HCT116 (cell line): ENCODE data around the gene SRCIN1. TPM values are rescaled to one million over a fixed set of nuclear protein-coding genes. Genes with fewer than 3 reads are reported as not detected.
"Not testable (repeated sequence)": the region's sequence is repeated elsewhere in the genome, so short reads cannot be mapped to it uniquely, and the experiment has no call there.

ENCODE experiments used
- ATAC-seq: fragments of 200-7000 bp; cut with Tn5 transposase; 2 replicates; pipeline ENCODE4 v1.9.1; 2020; ENCODE audit warnings: mild to moderate bottlenecking, moderate library complexity
- BruUV-seq: library from RNA; stranded (reverse); fragments of 400-500 nt; replicated peaks from 2 replicates; lab custom pipeline; 2021; lab: Mats Ljungman, UMichigan
- CTCF ChIA-PET: fragments of 300-600 bp; sonication (Branson Sonifier 250); formaldehyde crosslinking; loops from one replicate; lab custom pipeline; 2021; ENCODE audit warnings: antibody characterized with exemption; lab: Charles Lee
- POLR2A ChIA-PET: fragments of 300-600, 350-600 bp; sonication (Branson Sonifier 250); formaldehyde crosslinking; loops from one replicate; lab custom pipeline; 2021; ENCODE audit warnings: antibody characterized with exemption; lab: Charles Lee
- RAD21 ChIA-PET, 2 experiments: fragments of 300-600 bp; sonication (Branson Sonifier 250); formaldehyde crosslinking; loops; one replicate each; lab custom pipeline; 2023; ENCODE audit warnings: low total read pairs in 2 of 2; ENCODE audit not compliant: uncharacterized antibody in 2 of 2, unreplicated experiment in 2 of 2, low non-redundant PET in 1 of 2; lab: Charles Lee
- DNase-seq: peaks from one replicate; pipeline ENCODE4 v3.0.0-alpha.2; 2010; ENCODE audit warnings: low read depth, low spot score
- H2AFZ ChIP-seq: fragments of 200-600 bp; shearing (Covaris generic), sonication (generic); 2 replicates; pipeline ENCODE4 v1.6.1; 2017; ENCODE audit warnings: low read depth, mixed run types, mixed read lengths, antibody characterized with exemption, low read length; ENCODE audit not compliant: poor library complexity, severe bottlenecking
- H3K27ac ChIP-seq: 2 replicates; pipeline ENCODE4 v1.5.1; 2012; ENCODE audit warnings: low read depth, low read length
- H3K27me3 ChIP-seq: fragments of 200-600 bp; sonication (generic); 2 replicates; pipeline ENCODE4 v1.6.1; 2016; ENCODE audit warnings: mixed run types, low read length, mixed read lengths; ENCODE audit not compliant: insufficient read depth
- H3K36me3 ChIP-seq, 2 experiments: fragments of 200-500 bp in 1 of 2; fragments of 200-600 bp in 1 of 2; sonication (Bioruptor generic) in 1 of 2; sonication (generic) in 1 of 2; 2 replicates each; pipeline versions ENCODE4 v1.5.1 to v1.6.1; 2014 to 2016; ENCODE audit warnings: low read length in 2 of 2, inconsistent platforms in 1 of 2, mixed read lengths in 1 of 2, mixed run types in 1 of 2; ENCODE audit not compliant: insufficient read depth in 2 of 2, control insufficient read depth in 1 of 2
- H3K4me1 ChIP-seq, 2 experiments: fragments of 200-600 bp in 1 of 2; sonication (generic) in 1 of 2; 2 replicates each; pipeline versions ENCODE4 v1.5.1 to v1.6.1; 2012 to 2017; ENCODE audit warnings: low read length in 2 of 2, inconsistent platforms in 1 of 2, mild to moderate bottlenecking in 1 of 2, mixed read lengths in 1 of 2, mixed run types in 1 of 2, moderate library complexity in 1 of 2; ENCODE audit not compliant: insufficient read depth in 2 of 2, control insufficient read depth in 1 of 2
- H3K4me2 ChIP-seq: fragments of 200-600 bp; sonication (generic); 2 replicates; pipeline ENCODE4 v1.6.1; 2017; ENCODE audit warnings: mixed run types, low read length, mixed read lengths
- H3K4me3 ChIP-seq, 2 experiments: fragments of 200-600 bp in 1 of 2; sonication (generic) in 1 of 2; replicated peaks in 1 of 2; 2 replicates each; pipeline ENCODE4 v1.5.1; 2011 to 2016; ENCODE audit warnings: low read length in 2 of 2, control low read depth in 1 of 2, low read depth in 1 of 2, mild to moderate bottlenecking in 1 of 2, mixed read lengths in 1 of 2, mixed run types in 1 of 2
- H3K79me2 ChIP-seq: fragments of 200-600 bp; sonication (generic); 2 replicates; pipeline ENCODE4 v1.6.1; 2017; ENCODE audit warnings: mild to moderate bottlenecking, mixed run types, low read length, moderate library complexity, mixed read lengths; ENCODE audit not compliant: insufficient read depth
- H3K9ac ChIP-seq: fragments of 200-600 bp; sonication (generic); 2 replicates; pipeline ENCODE4 v1.6.1; 2016; ENCODE audit warnings: low read length, mixed read lengths
- H3K9me2 ChIP-seq: fragments of 200-600 bp; sonication (generic), shearing (Covaris generic); 2 replicates; pipeline ENCODE4 v1.6.1; 2017; ENCODE audit warnings: mixed run types, mild to moderate bottlenecking, moderate library complexity; ENCODE audit not compliant: insufficient read depth
- H3K9me3 ChIP-seq, 2 experiments: fragments of 200-500 bp in 1 of 2; fragments of 200-600 bp in 1 of 2; sonication (Bioruptor generic) in 1 of 2; sonication (generic) in 1 of 2; 2 replicates each; pipeline ENCODE4 v1.6.1; 2014 to 2017; ENCODE audit warnings: low read length in 2 of 2, mixed read lengths in 2 of 2, inconsistent platforms in 1 of 2, low read depth in 1 of 2, mild to moderate bottlenecking in 1 of 2, mixed run types in 1 of 2, moderate library complexity in 1 of 2; ENCODE audit not compliant: control insufficient read depth in 1 of 2, insufficient read depth in 1 of 2
- H4K20me1 ChIP-seq: fragments of 200-600 bp; sonication (generic), shearing (Covaris generic); 2 replicates; pipeline ENCODE4 v1.6.1; 2017; ENCODE audit warnings: mixed run types, mild to moderate bottlenecking, moderate library complexity; ENCODE audit not compliant: insufficient read depth
- SP1 ChIP-seq: IDR thresholded peaks from 2 replicates; pipeline ENCODE4 v1.6.1; 2012; ENCODE audit warnings: low read depth
- SRF ChIP-seq: IDR thresholded peaks from 2 replicates; pipeline ENCODE4 v1.6.1; 2012; ENCODE audit warnings: low read depth
- YY1 ChIP-seq: IDR thresholded peaks from 2 replicates; pipeline ENCODE4 v1.6.1; 2011; ENCODE audit warnings: low read length, low read depth, moderate library complexity, mild to moderate bottlenecking; ENCODE audit not compliant: insufficient replicate concordance; ENCODE audit errors: extremely low read depth
- ZNF274 ChIP-seq: fragments of 200-500 bp; sonication (Bioruptor generic); IDR thresholded peaks from 2 replicates; pipeline ENCODE4 v1.6.1; 2014; ENCODE audit warnings: mild to moderate bottlenecking, low read depth, low read length, inconsistent platforms
- intact Hi-C: fragments of 100-400 bp; cut with micrococcal nuclease; formaldehyde crosslinking; loops from 2 replicates; pipeline ENCODE4 v1.10.0; 2022
- total RNA-seq: library from RNA; stranded (reverse); gene quantifications from one replicate; pipeline ENCODE4 v1.2.1, GENCODE V29; 2021; ENCODE audit not compliant: unreplicated experiment
- TF ChIP-seq, protein P1 (sequence below): IDR thresholded peaks from 2 replicates; pipeline ENCODE4 v1.6.1; 2012

Gene SRCIN1
- total RNA-seq, 1 experiment from 2014 or later, result 10.5 TPM

DNA sequence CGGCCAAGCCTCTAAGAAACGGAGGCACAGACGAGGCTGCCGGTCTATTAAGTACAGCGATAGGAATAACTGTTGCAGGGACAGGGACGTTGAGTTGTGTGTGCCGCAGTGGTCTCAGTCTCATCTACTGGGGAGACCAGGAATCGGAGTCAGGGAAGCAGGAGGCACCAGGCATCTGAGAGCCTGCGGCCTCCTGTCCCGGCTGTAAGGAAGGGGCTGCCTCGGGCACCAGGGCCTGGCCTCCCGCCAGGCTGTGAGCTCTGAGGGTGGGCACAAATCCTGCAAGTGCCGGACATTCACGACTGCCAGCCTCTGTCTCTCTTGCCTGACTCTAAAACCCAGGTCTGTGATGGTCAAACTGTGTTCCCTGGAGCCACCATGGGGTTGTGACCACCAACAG lies 101.5 kb downstream of the SRCIN1 start (continued):
- TF ChIP-seq YY1 (no peak), SP1 (no peak), ZNF274 (no peak), SRF (no peak)
- TF ChIP-seq, protein P1, sequence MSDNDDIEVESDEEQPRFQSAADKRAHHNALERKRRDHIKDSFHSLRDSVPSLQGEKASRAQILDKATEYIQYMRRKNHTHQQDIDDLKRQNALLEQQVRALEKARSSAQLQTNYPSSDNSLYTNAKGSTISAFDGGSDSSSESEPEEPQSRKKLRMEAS, result no peak

DNA sequence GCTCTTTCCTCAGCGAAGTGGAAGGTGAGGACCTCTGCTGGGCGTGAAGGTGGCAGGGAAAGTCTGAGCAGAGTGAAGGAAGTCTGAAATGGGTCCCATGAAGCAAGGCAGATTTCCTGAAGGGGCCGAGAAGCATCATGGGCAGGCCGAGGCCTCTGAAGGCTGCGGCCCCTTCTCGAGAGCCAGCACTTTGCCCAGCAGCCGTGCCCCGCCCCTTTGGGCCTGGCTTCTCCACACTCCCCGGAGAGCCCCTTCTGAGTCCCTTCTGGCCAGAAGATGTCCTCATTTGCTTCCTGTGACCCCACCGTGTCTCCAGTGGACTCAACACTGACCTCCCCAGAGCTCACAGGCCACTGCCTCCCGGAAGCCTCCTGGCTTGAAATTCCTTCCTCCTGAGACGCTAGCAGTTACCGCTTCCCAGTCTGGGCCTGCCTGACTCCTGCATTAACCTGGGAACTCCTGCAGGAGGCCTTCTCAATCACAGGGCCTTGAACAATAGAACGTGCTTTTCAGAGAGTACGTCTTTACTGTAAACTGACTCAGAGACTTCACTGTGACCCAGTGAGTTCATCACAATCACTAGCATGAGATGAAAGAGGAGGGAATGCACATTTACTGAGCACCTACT lies 102.4 kb downstream of the SRCIN1 start:
- POLR2A ChIA-PET, H3K4me2 ChIP-seq, H3K4me3 ChIP-seq, H3K9me3 ChIP-seq, H4K20me1 ChIP-seq, H3K9me2 ChIP-seq, H3K36me3 ChIP-seq, H2AFZ ChIP-seq, H3K79me2 ChIP-seq, H3K9ac ChIP-seq, ATAC-seq, H3K4me1 ChIP-seq, RAD21 ChIA-PET, BruUV-seq, CTCF ChIA-PET, H3K27ac ChIP-seq, H3K27me3 ChIP-seq, intact Hi-C loops, DNase-seq: not testable (repeated sequence)

GRCh38 chr17:38501718-38502117 lies 104.0 kb downstream of the SRCIN1 start:
- H3K4me2 ChIP-seq, H3K9me2 ChIP-seq, H3K79me2 ChIP-seq, DNase-seq, H3K4me3 ChIP-seq, CTCF ChIA-PET, H3K9ac ChIP-seq, H3K9me3 ChIP-seq, H2AFZ ChIP-seq, intact Hi-C loops, ATAC-seq, H3K27ac ChIP-seq, BruUV-seq, H3K4me1 ChIP-seq, H3K27me3 ChIP-seq, POLR2A ChIA-PET, H3K36me3 ChIP-seq, H4K20me1 ChIP-seq, RAD21 ChIA-PET: not testable (repeated sequence)

DNA sequence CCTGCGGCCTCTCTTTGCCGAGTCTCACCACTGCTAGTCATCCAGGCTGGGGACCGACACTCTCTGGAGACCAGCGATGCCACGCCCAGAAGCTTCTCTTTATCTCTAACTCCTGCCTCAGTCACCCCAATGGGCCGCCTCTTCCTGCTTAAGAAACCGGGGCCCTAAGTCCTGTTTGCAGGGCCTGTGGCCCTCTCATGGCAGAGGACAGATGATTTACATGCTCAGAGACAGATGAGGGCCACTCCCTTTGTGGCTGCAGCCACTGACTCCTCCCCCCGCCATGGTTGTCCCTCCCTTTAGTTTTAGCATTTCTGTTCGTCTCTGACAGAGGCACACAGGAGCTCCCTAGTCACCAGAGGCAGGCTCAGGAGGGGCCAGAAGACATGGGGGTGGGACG lies 106.5 kb downstream of the SRCIN1 start:
- DNase-seq, BruUV-seq, CTCF ChIA-PET, H3K79me2 ChIP-seq, H4K20me1 ChIP-seq, H3K27ac ChIP-seq, H3K27me3 ChIP-seq, H3K4me1 ChIP-seq, POLR2A ChIA-PET, H3K9me2 ChIP-seq, ATAC-seq, H3K9me3 ChIP-seq, RAD21 ChIA-PET, H3K4me2 ChIP-seq, H2AFZ ChIP-seq, H3K36me3 ChIP-seq, H3K4me3 ChIP-seq, H3K9ac ChIP-seq, intact Hi-C loops: not testable (repeated sequence)
